Bronchial epithelial cell (primary cell): ENCODE data around the gene GTF2F2. TPM values are rescaled to one million over a fixed set of nuclear protein-coding genes. Genes with fewer than 3 reads are reported as not detected.

Experiments used
- DNase-seq: peaks from one replicate; pipeline ENCODE4 v3.0.0-alpha.2; 2010; ENCODE audit warnings: low read depth
- FAIRE-seq: peaks from 2 replicates; lab custom pipeline; 2011; peaks lifted over from hg19 to GRCh38; lab: Jason Lieb, UNC
- H3K27me3 ChIP-seq: 2 replicates; pipeline ENCODE4 v1.5.1; 2011; ENCODE audit warnings: low read length; ENCODE audit not compliant: control insufficient read depth, insufficient read depth
- H3K36me3 ChIP-seq: 2 replicates; pipeline ENCODE4 v1.5.1; 2011; ENCODE audit warnings: low read length; ENCODE audit not compliant: control insufficient read depth, insufficient read depth
- H3K4me3 ChIP-seq: 2 replicates; pipeline ENCODE4 v1.5.1; 2011; ENCODE audit warnings: mild to moderate bottlenecking, low read depth, low read length, control low read depth
- total RNA-seq: library from RNA; depleted of rRNA; stranded (reverse); fragments of >200 nt; gene quantifications from 2 replicates; pipeline ENCODE4 v1.2.1, GENCODE V29; 2014
- TF ChIP-seq, protein P1 (sequence below): IDR thresholded peaks from 2 replicates; pipeline ENCODE4 v1.5.1; 2011; ENCODE audit warnings: mild to moderate bottlenecking, moderate library complexity, low read length, control low read depth, inconsistent platforms; ENCODE audit not compliant: insufficient read depth, severe bottlenecking

Gene GTF2F2
- total RNA-seq, 1 donor from 2014 or later = 42.4 TPM

DNA sequence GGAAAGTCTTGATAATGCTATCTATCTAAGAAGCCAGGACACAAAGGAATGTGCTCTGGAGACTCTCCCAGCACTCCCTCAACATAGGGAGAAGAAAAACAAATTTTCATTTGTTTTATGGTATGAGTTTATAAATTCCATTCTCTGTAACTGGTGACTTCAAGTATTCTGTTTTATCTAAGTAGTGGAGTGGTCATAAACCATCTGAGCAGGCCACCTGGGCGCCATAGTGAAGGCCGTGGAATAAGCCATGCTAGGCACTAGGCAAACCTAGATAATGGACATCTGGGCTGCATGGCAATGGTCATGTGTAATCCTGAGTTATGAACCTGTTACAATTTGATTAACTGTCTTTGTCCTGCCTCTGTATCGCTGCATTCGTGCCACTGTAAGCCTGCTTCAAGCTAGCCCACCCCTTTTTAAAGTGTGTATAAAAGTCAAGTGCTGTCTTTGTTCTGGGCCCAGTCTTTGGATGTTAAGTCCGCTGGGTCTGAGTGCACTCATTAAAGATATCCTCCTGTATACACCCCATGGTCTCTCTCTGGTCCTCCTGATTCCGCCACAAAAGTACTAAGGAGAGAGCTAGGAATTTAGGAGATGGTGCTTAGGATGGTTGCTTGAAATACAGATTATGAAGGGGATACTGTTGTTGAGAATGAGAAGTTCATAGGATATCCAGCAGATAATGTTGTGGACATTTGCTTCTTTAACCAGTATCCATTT, 13.2 kb downstream of the GTF2F2 start:
- DNase-seq = no peak
- H3K27me3 ChIP-seq = no peaks in the 10 kb centered on the region
- no peak for FAIRE-seq
- H3K36me3 ChIP-seq = peaks cover 3% of the 10 kb centered on the region
- TF ChIP-seq, protein P1, sequence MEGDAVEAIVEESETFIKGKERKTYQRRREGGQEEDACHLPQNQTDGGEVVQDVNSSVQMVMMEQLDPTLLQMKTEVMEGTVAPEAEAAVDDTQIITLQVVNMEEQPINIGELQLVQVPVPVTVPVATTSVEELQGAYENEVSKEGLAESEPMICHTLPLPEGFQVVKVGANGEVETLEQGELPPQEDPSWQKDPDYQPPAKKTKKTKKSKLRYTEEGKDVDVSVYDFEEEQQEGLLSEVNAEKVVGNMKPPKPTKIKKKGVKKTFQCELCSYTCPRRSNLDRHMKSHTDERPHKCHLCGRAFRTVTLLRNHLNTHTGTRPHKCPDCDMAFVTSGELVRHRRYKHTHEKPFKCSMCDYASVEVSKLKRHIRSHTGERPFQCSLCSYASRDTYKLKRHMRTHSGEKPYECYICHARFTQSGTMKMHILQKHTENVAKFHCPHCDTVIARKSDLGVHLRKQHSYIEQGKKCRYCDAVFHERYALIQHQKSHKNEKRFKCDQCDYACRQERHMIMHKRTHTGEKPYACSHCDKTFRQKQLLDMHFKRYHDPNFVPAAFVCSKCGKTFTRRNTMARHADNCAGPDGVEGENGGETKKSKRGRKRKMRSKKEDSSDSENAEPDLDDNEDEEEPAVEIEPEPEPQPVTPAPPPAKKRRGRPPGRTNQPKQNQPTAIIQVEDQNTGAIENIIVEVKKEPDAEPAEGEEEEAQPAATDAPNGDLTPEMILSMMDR = no peak
- H3K4me3 ChIP-seq = no peak overlapping the region

DNA sequence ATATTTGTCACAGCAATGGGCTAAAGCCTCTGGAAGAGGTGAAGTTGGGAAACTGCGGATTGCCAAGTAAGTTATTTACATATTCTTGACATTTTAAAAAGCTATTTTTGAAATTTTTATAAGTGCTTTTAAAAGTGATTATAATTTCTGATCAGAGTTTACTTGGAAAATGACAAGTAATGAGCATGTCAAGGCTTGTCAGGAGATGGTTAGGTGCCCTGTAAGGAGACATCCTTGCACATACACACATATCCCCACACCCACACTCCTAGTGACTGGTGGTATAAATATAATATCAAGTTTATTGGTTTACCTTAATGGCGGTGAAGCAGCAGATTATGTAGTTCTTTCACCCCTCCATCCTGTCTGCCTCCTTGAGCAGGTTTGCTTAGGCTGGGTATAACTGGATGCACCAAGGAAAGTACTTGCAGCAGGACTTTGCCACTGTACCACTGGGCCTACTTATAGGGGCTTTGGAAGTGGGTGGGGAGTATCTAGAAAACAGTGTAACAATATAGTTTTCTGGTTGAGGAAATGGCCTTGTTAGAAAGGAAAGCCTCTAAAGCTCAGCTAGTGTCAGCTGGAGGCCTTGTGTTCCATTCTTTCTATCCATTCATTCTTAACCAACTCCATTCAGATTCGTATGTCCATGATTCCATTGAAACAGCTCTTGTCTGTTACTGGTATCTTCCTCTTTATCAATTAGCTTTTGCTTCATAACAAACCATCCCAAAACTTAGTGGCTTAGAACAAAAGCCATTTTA, 16.6 kb downstream of the GTF2F2 start:
- Histone ChIP-seq H3K4me3 (no peak overlapping the region), H3K27me3 (no peaks in the 10 kb centered on the region), H3K36me3 (peaks cover 3% of the 10 kb centered on the region)
- DNase-seq = peak; percentile 76
- TF ChIP-seq, protein P1 = no peak
- FAIRE-seq = no peak

- Histone ChIP-seq H3K36me3 (peaks cover 3% of the 10 kb centered on the region), H3K27me3 (no peaks in the 10 kb centered on the region), H3K4me3 (no peak overlapping the region)
- no peak for FAIRE-seq
- DNase-seq = no peak
- TF ChIP-seq, protein P1 = no peak
Measured at GRCh38 chr13:45137526-45137925, 17.2 kb downstream of the GTF2F2 start.

DNA sequence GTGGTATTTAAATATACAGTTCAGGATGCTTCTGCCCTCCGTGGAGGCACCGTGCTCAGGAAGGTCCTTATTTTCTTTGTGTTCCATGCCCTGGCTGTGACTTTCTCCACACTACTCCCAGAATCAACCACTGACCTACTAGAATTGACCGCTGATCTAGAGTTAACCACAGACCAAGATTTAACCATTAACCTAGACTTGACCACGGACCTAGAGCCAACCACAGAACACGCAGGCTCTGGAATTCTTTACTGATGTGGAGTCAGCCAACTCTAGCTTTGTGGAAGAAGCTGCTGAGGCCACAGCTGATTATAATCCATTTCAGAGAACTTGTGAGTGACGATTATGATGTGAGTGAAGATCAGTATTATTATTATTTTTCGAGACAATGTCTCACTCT, 18.0 kb downstream of the GTF2F2 start:
- Histone ChIP-seq H3K27me3 (no peaks in the 10 kb centered on the region), H3K36me3 (peaks cover 3% of the 10 kb centered on the region), H3K4me3 (no peak overlapping the region)
- DNase-seq = no peak
- TF ChIP-seq, protein P1 = no peak
- FAIRE-seq = no peak

DNA sequence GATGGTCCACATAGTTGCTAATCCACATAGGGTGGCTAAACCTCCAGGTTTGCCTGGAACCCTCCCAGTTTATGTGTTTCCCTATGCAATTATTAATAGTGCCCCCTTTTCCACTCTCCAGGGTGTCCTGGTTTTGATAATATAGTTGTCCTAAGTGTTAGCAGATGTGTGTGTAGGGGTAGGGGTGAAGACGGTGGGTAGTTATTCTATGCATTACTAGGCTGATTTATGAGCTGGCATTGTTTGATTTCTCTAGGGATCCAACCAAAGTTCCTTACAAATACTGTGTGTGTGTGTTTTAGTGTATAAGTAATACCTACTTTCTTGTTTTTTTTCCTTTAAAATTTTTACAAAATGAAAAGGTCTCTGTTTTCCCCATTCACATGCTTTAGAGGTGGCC, 21.1 kb downstream of the GTF2F2 start:
- DNase-seq (no peak), FAIRE-seq (no peak)
- TF ChIP-seq, protein P1 = no peak
- Histone ChIP-seq H3K36me3 (peaks cover 3% of the 10 kb centered on the region), H3K27me3 (no peaks in the 10 kb centered on the region), H3K4me3 (no peak overlapping the region)
